Testis (tissue), 3 donors: ENCODE results near the gene DGKD. TPM values are rescaled to one million over a fixed set of nuclear protein-coding genes. Genes with fewer than 3 reads are reported as not detected.

Source experiments
- DNase-seq: peaks from one replicate; pipeline ENCODE4 v3.0.0-alpha.2; 2019
- H3K27ac ChIP-seq, 2 donors: fragments of 200-600 bp; sonication (generic); one replicate each; pipeline ENCODE4 v1.5.1; 2019
- H3K27me3 ChIP-seq: fragments of 200-600 bp; sonication (generic); one replicate; pipeline ENCODE4 v1.5.1; 2019
- H3K36me3 ChIP-seq: fragments of 200-600 bp; sonication (generic); one replicate; pipeline ENCODE4 v1.5.1; 2017; ENCODE audit warnings: low read depth; ENCODE audit errors: missing control alignments
- H3K4me1 ChIP-seq: fragments of 200-600 bp; sonication (generic); one replicate; pipeline ENCODE4 v1.5.1; 2019
- H3K4me3 ChIP-seq, 2 donors: fragments of 200-600 bp; sonication (generic); one replicate each; pipeline ENCODE4 v1.5.1; 2017 to 2019
- H3K9me3 ChIP-seq: fragments of 200-600 bp; sonication (generic); one replicate; pipeline ENCODE4 v1.5.1; 2017
- POLR2A ChIP-seq: fragments of 450-650 bp; IDR thresholded peaks from one replicate; pipeline ENCODE4 v1.6.1; 2017; ENCODE audit warnings: antibody characterized with exemption, mild to moderate bottlenecking, moderate library complexity
- WGBS, 2 donors: methylation state at CpG; one replicate each; pipeline ENCODE4 v1.1.5; 2018; 5-methylcytosine and 5-hydroxymethylcytosine counted together
- intact Hi-C: fragments of 100-400 bp; cut with DNase I; formaldehyde crosslinking; loops from one replicate; pipeline ENCODE4 v1.15.1; 2023; ENCODE audit warnings: low total_unique reads
- polyA plus RNA-seq: library from polyadenylated mRNA; stranded (reverse); fragments of 350-450 nt; fragmentation: Illumina TruSeq; extraction: RNeasy Lipid Tissue Mini Kit (QIAGEN cat#74804); gene quantifications from one replicate; pipeline ENCODE4 v1.2.3, GENCODE V29; 2014; ENCODE audit warnings: low read depth, low replicate concordance; ENCODE audit not compliant: insufficient read depth
- total RNA-seq, 2 donors: library from RNA; depleted of rRNA; stranded (reverse); fragments of >200 nt; gene quantifications; one replicate each; pipeline ENCODE4 v1.2.3, GENCODE V29; 2016
- TF ChIP-seq, protein P1 (sequence below), 3 experiments: fragments of 450-650 bp in 2 of 3; fragments of 200-600 bp in 1 of 3; sonication (generic) in 1 of 3; IDR thresholded peaks; one replicate each; pipeline ENCODE4 v1.5.1; 2016 to 2019; ENCODE audit warnings: antibody characterized with exemption in 3 of 3, mild to moderate bottlenecking in 2 of 3, moderate library complexity in 1 of 3

DGKD gene
- total and polyA plus RNA-seq, 3 donors from 2014 or later, result 65.1 to 80.1 (median 66.7) TPM

DNA sequence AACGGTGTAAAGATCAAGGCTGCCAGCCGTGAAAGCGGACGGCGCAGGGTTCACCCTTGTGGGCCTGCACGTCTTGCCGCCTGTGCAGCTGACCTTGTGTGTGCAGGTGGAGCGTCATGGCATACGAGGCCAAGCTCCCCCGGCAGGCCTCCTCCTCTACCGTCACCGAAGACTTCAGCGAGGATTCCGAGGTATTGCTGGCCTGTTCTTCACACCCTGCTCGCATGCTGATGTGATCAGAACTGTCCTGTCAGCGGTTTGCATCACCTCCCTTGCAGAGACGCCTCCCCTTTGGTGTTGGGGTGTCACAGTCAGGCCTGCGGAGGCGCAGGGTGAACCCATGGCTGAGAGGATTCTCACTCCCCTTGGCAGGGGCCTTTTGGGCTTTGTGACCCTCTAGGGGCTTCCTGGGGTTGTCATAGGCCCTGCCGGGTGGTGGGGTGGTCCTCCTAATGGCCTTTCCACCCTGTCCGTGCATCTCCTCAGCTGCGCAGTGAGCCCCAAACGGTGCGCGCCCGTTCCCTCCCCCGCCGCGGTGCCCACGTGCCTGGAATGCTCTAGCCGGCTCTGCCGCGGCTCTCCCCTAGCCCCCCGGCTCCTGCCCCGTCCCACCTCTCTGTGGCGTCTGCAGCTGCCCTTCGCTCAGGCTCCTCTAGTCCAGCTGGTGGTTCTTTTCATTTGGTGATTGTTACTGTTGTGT lies 92.5 kb downstream of the DGKD start:
- H3K27ac ChIP-seq, result no peak overlapping the region
- H3K4me1 ChIP-seq, result peaks cover 14% of the 10 kb centered on the region
- H3K36me3 ChIP-seq, result no peaks in the 10 kb centered on the region
- no peaks in the 10 kb centered on the region for H3K9me3 ChIP-seq
- H3K4me3 ChIP-seq, result no peak overlapping the region
- TF ChIP-seq, protein P1, sequence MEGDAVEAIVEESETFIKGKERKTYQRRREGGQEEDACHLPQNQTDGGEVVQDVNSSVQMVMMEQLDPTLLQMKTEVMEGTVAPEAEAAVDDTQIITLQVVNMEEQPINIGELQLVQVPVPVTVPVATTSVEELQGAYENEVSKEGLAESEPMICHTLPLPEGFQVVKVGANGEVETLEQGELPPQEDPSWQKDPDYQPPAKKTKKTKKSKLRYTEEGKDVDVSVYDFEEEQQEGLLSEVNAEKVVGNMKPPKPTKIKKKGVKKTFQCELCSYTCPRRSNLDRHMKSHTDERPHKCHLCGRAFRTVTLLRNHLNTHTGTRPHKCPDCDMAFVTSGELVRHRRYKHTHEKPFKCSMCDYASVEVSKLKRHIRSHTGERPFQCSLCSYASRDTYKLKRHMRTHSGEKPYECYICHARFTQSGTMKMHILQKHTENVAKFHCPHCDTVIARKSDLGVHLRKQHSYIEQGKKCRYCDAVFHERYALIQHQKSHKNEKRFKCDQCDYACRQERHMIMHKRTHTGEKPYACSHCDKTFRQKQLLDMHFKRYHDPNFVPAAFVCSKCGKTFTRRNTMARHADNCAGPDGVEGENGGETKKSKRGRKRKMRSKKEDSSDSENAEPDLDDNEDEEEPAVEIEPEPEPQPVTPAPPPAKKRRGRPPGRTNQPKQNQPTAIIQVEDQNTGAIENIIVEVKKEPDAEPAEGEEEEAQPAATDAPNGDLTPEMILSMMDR (IDR thresholded peaks at IDR 0.05), result no peak
- TF ChIP-seq POLR2A, result no peak
- H3K27me3 ChIP-seq, result no peaks in the 10 kb centered on the region
- 81 to 85% methylated on average over 21 to 34 of the region's 37 CpGs for WGBS, 2 donors
- intact Hi-C loops, result no loop called here
- no peak for DNase-seq

DNA sequence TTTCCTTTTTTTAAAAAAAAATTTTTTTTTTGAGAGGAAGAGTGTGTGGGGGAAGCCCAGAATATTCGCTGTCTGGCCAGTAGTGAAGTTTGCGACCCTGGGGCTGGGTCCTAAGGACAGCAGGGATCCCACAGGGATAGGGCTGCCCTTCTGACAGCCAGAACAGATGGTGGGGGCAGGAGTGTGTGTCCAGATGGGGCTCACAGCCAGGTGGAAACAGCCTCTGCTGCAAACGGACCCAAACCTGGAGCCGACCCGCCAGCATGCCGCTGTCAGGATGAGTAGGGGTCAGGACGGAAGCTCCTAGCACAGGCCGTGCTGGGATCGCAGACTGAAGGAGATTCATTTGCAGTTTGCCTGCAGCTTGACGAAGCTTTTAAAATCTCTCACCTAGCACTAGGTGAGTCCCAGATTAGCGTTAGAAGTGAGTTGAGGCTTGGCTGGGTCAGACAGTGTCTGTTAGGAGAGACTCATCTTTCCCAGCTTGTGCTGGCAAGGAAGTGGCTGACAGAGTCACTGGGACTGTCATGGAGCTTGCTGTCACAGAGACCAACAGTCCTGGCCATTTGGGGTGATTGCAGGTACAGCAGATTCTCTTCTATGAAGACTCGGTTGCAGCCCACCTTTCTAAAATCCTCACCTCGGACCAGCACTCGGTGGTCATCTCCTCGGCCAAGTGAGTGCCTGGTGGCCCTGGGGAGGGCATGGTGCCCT lies 93.4 kb downstream of the DGKD start:
- WGBS, 2 donors, result 73 to 79% methylated on average over 12 to 15 of the region's 15 CpGs
- peak overlapping the region; percentile 42 to 66 for H3K27ac ChIP-seq
- DNase-seq, result no peak

DNA sequence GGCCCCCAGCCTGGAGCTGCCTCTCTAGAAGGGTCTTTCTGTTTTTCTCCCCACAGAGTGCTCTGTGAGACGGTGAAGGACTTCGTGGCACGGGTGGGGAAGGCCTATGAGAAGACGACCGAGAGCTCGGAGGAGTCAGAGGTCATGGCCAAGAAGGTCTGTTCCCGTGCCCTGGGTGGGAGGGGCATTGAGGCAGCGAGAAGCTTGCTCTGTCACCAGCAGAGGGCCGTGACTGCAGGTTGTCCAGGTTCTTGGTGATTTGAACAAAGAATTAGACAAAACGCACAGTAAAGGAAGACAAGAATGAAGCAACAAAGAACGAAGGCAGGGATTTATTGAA lies 93.9 kb downstream of the DGKD start:
- Histone ChIP-seq H3K9me3 (no peaks in the 10 kb centered on the region), H3K36me3 (no peaks in the 10 kb centered on the region), H3K27me3 (no peaks in the 10 kb centered on the region), H3K27ac (peak overlapping the region; percentile 42 to 66), H3K4me1 (peaks cover 14% of the 10 kb centered on the region), H3K4me3 (no peak overlapping the region)
- no peak for TF ChIP-seq POLR2A
- TF ChIP-seq, protein P1 (IDR thresholded peaks at IDR 0.05), result peak in 1 of 3 experiments; percentile 33
- WGBS, 2 donors, result 41 to 45% methylated on average over 11 of the region's 11 CpGs
- peak; percentile 61 for DNase-seq
- intact Hi-C loops, result no loop called here

More for the DNA sequence above, 93.4 kb downstream of the DGKD start:
- Histone ChIP-seq H3K4me3 (no peak overlapping the region), H3K36me3 (no peaks in the 10 kb centered on the region), H3K27me3 (no peaks in the 10 kb centered on the region), H3K9me3 (no peaks in the 10 kb centered on the region), H3K4me1 (peaks cover 14% of the 10 kb centered on the region)
- intact Hi-C loops, result no loop called here
- no peak for TF ChIP-seq POLR2A
- TF ChIP-seq, protein P1 (IDR thresholded peaks at IDR 0.05), result no peak

DNA sequence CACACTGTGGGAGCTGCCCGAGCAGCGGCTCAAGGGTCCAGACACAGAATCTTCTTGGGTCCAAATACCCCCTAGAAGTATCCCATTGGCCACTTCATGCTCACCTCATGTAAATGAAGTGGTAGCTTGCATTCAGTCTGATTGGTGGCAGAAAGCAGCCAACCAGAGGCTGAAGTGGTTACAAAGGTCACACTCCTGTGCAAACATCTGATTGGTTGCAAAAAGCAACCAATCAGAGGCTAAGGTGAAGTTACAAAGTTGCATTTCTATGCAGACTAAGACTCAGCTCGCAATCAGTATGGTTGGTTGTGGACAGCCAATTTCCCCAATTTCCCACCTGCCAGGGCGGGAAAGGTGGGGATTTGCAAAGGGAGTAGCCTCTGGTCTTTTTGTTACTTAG lies 94.3 kb downstream of the DGKD start:
- TF ChIP-seq, protein P1 (IDR thresholded peaks at IDR 0.05), result no peak
- H3K27ac ChIP-seq, result peak overlapping the region; percentile 42 to 66
- no peaks in the 10 kb centered on the region for H3K27me3 ChIP-seq
- intact Hi-C loops, result no loop called here
- no peak overlapping the region for H3K4me3 ChIP-seq
- no peaks in the 10 kb centered on the region for H3K9me3 ChIP-seq
- no peaks in the 10 kb centered on the region for H3K36me3 ChIP-seq
- peaks cover 14% of the 10 kb centered on the region for H3K4me1 ChIP-seq
- peak; percentile 77 for DNase-seq
- WGBS, 2 donors, result 57 to 69% methylated on average over 4 of the region's 4 CpGs
